Effector CD8-positive, alpha-beta T cell (primary cell): Measurements from ENCODE around the gene SS18L1.

Experiments used
- DNase-seq: peaks from one replicate; lab custom pipeline; 2025; lab: John Stamatoyannopoulos, UW

The SS18L1 gene

DNA sequence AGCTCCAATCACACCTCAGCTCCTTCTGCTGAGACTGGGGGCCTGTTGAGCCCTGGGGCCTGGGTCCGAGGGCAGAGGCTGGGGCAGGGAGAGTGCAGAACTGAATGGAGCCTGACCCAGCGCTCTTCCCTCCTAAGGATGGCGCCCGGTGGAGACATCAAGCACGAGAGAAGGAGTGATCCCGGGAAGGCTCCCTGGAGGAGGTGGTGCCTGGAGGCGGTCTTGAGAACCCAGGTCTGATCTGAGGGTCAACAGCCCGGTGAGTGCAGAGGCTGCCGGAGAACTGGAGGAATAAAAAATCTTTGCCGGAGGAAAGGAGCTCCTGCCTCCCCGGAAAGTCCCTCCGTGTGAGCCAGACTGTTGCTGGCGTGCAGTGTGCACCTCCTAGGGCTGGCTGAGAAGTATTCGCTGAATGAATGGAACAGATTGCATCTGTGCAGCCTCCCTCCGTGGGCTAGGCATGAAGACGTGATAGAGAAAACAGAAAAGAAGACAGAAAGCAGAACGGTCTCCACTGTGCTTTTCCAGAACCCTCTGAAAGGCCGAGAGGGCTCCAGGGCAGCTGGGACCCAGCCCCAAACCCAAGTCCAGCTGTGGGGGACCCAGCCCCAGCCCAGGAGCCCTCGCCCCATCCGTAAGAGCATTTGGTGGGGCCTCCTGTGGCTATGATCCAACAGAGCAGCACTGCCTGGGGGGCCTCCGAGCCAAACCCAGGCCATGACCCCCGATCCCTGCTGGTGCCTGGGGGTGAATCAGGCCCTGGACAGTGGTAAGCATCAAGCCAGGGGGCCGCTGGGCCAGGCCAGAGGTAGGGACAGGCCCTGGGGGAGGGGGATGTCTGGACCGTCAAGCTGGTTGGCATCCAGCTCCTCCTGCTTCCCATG, 83.4 kb downstream of the SS18L1 start:
- no peak for DNase-seq

DNA sequence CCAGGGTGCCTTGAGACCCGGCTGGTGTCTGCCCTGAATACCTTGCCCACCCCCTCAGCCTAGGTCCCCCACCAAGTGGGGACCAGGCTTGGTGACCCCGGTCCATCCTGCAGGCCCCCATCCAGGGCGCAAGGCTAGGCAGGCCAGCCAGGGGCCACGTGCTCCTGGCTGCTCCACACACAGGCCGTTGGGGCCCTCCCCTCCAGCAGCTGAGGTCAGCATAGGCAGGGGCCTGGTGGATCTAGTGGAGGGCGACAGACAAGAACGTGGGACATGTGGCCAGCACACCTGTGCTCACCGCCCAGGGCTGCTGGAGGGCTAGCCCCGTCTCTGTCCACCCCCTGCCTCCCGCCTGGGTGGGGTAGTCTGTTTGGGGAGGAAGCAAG, 84.0 kb downstream of the SS18L1 start:
- DNase-seq = no peak

DNA sequence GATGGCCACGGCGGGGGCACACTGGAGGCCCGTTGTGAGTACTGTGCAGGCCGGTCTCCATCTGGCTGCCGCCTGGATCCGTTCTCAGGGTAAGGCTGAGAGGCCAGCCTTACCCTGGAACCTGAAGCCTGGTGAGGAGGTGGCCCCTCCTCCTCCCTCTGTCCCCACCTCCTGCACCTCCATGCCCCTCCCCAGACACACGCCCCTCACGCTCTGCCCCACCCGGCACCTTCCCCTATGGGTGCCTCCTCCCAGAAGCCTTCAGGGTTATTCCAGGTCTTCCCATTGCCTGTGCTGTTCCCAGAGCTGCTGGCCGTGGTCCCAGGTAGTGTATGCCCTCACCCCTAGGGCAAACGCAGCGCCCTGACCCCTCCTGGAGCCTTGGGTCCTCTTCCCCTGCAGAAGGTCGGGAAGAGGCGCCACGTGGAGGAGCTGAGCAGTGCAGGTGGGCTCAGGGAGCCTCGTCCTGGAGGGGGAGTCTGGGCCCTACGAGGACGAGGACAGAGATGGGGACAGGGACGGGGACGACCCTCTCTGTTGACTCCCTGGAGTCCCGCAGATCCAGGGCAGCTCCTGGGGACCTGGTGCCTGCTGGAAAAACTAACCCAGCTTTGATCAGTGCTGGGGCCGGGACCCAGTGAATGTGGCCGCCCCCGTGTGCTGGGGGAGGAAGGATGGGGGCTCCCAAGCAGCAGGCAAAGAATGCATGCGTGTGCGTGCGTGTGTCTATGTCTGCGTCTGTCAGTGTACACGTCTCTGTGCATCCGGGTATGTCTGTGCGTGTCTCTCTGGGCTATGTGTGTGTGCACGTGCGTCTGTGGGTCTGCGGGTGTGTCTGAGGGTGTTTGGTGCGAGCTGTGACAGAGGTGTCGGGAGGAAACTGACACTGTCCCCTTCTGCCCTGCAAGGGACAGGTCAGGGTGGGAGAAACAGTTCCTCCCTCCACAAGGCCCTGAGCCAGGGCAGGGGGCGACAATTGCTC, 84.7 kb downstream of the SS18L1 start:
- no peak for DNase-seq

DNA sequence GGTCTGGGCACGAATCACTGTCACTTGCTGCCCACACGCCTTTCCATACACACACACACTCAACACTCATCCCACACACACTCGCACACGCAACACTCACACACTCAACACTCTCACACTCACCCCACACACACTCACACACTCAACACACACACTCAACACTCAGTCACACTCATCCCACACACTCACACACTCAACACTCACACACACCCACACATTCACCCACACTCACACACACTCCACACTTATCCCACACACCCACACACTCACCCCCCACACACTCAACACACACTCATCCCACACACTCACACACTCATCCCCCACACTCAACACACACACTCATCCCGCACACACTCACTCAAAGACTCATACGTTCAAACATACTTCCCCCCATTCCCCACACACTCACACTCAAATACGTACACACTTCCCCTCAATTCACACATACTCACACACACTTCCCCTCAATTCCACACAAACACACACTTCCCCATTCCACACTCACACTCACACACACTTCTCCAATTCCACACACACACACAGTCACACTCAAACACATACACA, 85.5 kb downstream of the SS18L1 start:
- DNase-seq = no peak

DNA sequence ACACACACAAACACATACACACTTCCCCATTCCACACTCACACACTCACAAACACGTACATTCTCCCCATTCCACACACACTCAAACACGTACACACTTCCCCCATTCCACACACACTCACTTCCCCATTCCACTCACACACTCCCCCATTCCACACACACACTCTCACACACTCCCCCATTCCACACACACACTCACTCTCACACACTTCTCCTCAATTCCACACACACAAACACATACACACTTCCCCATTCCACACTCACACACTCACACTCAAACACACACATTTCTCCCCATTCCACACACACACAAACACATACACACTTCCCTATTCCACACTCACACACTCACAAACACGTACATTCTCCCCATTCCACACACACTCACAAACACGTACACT, 86.1 kb downstream of the SS18L1 start:
- DNase-seq = no peak

DNA sequence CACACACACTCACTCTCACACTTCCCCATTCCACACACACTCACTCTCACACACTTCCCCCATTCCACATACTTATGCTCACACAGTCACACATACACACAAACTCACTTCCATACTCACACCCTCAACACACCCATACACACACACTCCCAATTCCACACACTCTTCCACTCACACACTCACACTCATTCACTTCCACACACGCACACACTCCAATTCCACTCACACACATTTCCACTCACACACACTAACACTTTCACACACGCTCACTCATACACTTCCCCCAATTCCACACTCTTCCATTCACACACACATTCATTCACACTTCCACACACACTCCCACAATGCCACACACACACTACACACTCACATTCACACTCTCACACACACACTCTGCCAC, 86.7 kb downstream of the SS18L1 start:
- DNase-seq = no peak

DNA sequence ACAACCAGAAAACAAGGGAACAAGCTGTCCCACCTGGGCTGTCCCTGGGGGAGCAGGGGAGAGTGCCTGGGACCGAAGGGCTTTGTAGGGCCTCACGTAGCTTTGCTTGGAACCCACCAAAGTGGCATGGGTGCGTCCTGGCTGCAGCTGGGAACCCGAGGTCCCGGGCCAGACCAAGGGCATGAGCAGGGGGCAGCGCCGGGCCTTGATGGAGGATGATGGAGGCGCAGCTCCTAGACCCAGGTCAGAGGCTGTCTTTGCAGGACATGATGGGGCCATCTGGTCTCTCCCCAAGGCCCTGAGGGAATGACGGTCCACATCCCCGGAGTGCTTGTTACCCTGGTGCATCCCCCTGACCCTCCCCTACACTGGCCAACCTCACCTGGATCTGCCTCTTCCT, 87.1 kb downstream of the SS18L1 start:
- no peak for DNase-seq

DNA sequence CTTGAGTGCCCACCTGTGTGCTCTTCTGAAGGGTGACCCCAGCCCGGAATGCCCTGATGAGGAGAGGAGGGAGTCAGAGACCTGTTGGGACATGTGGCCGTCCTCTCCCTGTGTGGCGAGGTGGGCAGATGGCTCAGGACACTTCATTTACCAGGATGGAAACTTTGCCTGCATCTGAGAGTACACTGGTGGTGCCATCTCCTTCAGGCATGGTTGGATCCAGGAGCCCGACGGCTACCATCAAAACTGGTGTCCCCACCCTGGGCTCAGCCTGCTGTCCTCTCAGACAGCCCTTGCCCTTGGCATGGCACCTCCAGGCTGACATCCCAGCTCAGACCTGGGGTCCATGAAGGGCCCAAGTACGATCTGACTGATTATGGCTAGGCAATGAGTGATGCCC, 87.7 kb downstream of the SS18L1 start:
- no peak for DNase-seq
